Fibroblast of the aortic adventitia (primary cell): ENCODE results near the gene TCTN3. TPM values are rescaled to one million over a fixed set of nuclear protein-coding genes. Genes with fewer than 3 reads are reported as not detected.
"Not testable (repeated sequence)": the region's sequence is repeated elsewhere in the genome, so short reads cannot be mapped to it uniquely, and the experiment has no call there.

ENCODE experiments used
- DNase-seq: peaks from one replicate; pipeline ENCODE4 v3.0.0-alpha.2; 2010; ENCODE audit warnings: low read depth
- H3K4me3 ChIP-seq: 2 replicates; pipeline ENCODE4 v1.5.1; 2011; ENCODE audit warnings: low read depth, mild to moderate bottlenecking, control low read depth, low read length, moderate library complexity
- total RNA-seq: library from RNA; depleted of rRNA; stranded (reverse); fragments of >200 nt; gene quantifications from 2 replicates; pipeline ENCODE4 v1.2.3, GENCODE V29; 2012; ENCODE audit warnings: low replicate concordance
- TF ChIP-seq, protein P1 (sequence below): IDR thresholded peaks from 2 replicates; pipeline ENCODE4 v1.5.1; 2011; ENCODE audit warnings: mild to moderate bottlenecking, low read length, control low read depth, inconsistent platforms; ENCODE audit not compliant: insufficient read depth

Gene TCTN3
- total RNA-seq, 1 donor, result 38.3 TPM

DNA sequence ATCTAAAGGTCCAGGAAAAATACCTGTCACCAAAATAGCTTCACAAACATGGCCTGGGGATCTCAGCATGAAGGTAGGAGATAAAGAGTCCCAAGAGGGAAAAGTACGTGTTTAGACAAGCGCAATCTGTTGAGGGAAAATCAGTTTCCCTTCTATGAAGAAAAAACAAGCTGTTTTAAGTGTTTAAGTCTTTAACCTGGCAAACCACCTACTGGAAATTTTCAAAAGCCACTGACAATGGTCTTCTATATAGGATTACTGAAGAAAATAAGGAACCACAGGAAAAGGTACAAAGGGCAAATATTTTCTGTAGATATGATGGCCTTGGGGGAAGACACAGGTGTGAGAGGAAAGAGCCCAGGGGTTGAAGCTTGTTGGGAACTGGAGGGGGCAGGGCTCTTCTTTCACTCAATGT, 58.4 kb downstream of the TCTN3 start:
- DNase-seq, result no peak
- no peak overlapping the region for H3K4me3 ChIP-seq
- TF ChIP-seq, protein P1, sequence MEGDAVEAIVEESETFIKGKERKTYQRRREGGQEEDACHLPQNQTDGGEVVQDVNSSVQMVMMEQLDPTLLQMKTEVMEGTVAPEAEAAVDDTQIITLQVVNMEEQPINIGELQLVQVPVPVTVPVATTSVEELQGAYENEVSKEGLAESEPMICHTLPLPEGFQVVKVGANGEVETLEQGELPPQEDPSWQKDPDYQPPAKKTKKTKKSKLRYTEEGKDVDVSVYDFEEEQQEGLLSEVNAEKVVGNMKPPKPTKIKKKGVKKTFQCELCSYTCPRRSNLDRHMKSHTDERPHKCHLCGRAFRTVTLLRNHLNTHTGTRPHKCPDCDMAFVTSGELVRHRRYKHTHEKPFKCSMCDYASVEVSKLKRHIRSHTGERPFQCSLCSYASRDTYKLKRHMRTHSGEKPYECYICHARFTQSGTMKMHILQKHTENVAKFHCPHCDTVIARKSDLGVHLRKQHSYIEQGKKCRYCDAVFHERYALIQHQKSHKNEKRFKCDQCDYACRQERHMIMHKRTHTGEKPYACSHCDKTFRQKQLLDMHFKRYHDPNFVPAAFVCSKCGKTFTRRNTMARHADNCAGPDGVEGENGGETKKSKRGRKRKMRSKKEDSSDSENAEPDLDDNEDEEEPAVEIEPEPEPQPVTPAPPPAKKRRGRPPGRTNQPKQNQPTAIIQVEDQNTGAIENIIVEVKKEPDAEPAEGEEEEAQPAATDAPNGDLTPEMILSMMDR, result no peak

DNA sequence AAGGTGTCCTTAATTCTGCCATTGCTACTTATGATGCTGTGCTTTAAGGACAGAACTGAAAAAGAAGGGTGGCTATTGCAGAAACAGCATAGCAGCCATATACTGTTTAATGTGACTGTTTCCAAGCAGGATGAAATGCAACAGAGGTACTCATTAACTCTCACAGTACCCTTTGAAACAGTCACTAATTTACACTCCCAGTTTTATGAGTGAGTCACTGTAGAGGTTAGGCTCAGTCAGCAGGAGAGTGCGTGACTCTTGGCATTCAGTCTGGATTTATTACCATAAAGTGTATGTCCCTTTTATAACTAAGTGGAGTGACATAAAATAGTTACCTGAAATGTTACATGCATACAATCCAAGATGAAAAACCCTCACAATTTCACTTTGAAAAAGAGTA, 64.9 kb downstream of the TCTN3 start:
- TF ChIP-seq, protein P1, result no peak
- no peak for DNase-seq
- no peak overlapping the region for H3K4me3 ChIP-seq

DNA sequence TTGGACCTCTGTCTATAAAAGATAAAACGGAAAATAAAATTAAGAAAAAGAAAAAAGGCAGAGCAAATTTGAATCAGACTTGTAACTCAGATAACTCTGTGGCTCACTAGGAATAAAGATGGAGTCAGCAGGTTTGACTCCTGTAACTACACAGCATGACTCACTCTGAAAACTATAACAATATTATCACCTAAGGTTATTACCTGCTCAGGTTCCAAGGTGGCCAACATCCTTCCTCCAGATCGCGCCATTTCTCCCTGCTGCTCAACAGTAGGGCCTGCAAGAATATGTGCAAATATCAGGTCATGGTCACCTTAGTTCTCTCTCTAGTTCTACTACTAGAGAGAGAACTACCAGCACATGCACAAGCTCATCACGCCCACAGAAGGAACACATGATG, 67.2 kb downstream of the TCTN3 start:
- TF ChIP-seq, protein P1, result no peak
- no peak for DNase-seq
- H3K4me3 ChIP-seq, result no peak overlapping the region

DNA sequence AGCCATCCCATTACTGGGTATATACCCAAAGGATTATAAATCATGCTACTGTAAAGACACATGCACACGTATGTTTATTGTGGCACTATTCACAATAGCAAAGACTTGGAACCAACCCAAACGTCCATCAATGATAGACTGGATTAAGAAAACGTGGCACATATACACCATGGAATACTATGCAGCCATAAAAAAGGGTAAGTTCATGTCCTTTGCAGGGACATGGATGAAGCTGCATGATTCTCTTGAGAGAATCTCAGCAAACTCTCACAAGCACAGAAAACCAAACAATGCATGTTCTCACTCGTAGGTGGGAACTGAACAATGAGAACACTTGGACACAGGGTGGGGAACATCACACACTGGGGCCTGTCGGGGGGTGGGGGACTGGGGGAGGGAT, 73.3 kb downstream of the TCTN3 start:
- DNase-seq, result not testable (repeated sequence)

DNA sequence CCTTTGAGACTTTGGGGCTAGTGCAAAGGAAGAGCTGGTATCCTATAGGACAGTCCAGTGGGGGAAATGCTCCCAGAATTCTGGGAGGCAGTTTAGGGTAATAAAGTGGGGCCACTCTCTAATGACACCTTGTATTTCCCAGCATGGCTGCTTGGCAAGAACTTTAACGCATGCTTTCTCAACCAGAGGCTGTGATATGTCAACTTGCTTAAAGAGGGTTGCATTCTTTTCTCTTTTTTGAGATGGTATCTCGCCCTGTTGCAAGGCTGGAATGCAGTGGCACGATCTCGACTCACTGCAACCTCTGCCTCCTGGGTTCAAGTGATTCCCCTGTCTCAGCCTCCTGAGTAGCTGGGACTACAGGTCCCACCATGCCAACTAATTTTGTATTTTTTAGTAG, 75.6 kb downstream of the TCTN3 start:
- no peak for DNase-seq
- H3K4me3 ChIP-seq, result no peak overlapping the region
- TF ChIP-seq, protein P1, result no peak

More for the DNA sequence above, 73.3 kb downstream of the TCTN3 start:
- not testable (repeated sequence) for H3K4me3 ChIP-seq

DNA sequence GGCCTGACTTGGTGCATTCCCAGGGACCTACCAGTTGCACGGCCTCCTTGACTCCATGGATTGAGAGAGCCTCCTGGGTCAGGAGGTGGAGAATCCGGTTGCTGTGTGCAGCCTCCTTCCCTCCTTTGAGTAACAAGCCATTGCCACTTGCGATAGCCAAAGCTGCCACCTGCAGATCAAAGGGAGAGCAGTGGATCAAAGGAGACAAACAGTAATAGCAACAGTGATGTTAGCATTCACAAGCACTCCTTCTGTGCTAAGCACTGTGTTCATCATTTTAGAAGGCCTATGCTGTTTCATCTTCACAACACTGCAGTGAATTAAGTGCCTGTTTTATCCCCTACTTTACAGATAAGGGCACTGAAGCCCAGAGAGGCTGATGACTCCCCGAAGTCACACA, 77.3 kb downstream of the TCTN3 start:
- DNase-seq, result no peak
- TF ChIP-seq, protein P1, result no peak
- no peak overlapping the region for H3K4me3 ChIP-seq

Other genes starting within 250 kb of the TCTN3 start
- gene SORBS1, start 132.6 kb downstream of the TCTN3 start, total RNA-seq, result 0.36 and 0.74 TPM in 2 replicates
- 68.4 and 76.9 TPM in 2 replicates for gene ALDH18A1, start 37.2 kb downstream of the TCTN3 start, total RNA-seq
- 0.09 and 0.16 TPM in 2 replicates for gene ENTPD1, start 62.2 kb upstream of the TCTN3 start, total RNA-seq
- 0.09 TPM in 1 of 2 replicates, not detected in the other for gene CC2D2B, start 214.0 kb upstream of the TCTN3 start, total RNA-seq